Neuron (in vitro differentiated cells): ENCODE results near the gene ZFYVE9.
"Not testable (repeated sequence)": the region's sequence is repeated elsewhere in the genome, so short reads cannot be mapped to it uniquely, and the experiment has no call there.

ENCODE experiments used
- H2AFZ ChIP-seq: one replicate; pipeline ENCODE4 v1.6.1; 2013; ENCODE audit warnings: low read depth, mild to moderate bottlenecking, inconsistent platforms, low read length, moderate library complexity
- H3K27me3 ChIP-seq: one replicate; pipeline ENCODE4 v1.6.1; 2013; ENCODE audit warnings: low read length; ENCODE audit not compliant: insufficient read depth
- H3K36me3 ChIP-seq: one replicate; pipeline ENCODE4 v1.6.1; 2013; ENCODE audit warnings: low read length; ENCODE audit not compliant: insufficient read depth
- H3K4me1 ChIP-seq: one replicate; pipeline ENCODE4 v1.6.1; 2013; ENCODE audit warnings: low read length; ENCODE audit not compliant: insufficient read depth
- H3K4me3 ChIP-seq: 2 replicates; pipeline ENCODE4 v1.5.1; 2013; ENCODE audit warnings: mild to moderate bottlenecking, low read length, moderate library complexity
- H3K9me3 ChIP-seq: one replicate; pipeline ENCODE4 v1.6.1; 2013; ENCODE audit warnings: low read length

ZFYVE9 gene

DNA sequence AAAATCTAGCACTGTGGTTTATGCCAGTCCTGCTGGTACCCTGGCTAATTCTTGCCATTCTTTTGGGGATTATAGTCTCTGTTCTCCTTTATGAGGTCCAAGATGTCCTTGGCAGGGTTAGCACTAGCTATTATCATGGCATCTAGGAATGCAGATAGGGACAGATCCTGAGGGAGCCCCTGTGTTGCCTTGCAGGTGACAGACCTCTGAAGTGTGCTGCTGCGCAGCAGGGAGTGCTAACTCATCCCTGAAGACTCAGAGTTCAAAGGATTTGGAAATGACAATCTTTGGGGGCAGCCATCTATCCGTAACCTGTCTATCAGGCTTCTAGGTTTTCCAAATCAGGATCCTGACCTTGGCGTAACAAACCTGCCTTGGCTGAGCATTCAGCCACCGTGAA, 16.3 kb downstream of the ZFYVE9 start:
- no peak overlapping the region for H2AFZ ChIP-seq
- no peak overlapping the region for H3K4me3 ChIP-seq

GRCh38 chr1:52159033-52159789, 17.3 kb downstream of the ZFYVE9 start:
- Histone ChIP-seq H3K36me3 (no peaks in the 10 kb centered on the region), H3K9me3 (peaks cover 14% of the 10 kb centered on the region), H3K27me3 (no peaks in the 10 kb centered on the region), H2AFZ (no peak overlapping the region), H3K4me3 (no peak overlapping the region), H3K4me1 (no peaks in the 10 kb centered on the region)

More for the DNA sequence above, 16.3 kb downstream of the ZFYVE9 start:
- Histone ChIP-seq H3K36me3 (no peaks in the 10 kb centered on the region), H3K4me1 (no peaks in the 10 kb centered on the region), H3K9me3 (peaks cover 14% of the 10 kb centered on the region), H3K27me3 (no peaks in the 10 kb centered on the region)

DNA sequence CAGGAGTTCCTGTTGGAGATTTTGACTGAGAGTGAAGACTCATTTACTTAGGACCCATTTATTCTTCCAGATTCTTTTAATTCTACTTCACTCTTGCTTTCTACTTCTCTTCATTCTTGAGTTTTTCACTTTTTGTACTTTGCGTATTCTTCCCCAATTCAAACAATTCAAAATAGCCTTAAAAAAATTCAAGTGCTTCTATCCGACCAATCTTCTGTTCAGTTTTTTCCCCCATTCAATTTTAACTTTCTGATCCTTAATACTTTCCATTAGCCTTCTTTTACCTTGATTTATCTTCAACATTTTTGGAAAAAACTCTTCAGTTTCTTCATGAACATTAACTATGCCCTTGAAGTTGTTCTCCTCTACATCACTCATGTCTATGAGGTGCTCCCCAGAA, 21.1 kb downstream of the ZFYVE9 start:
- Histone ChIP-seq H2AFZ (no peak overlapping the region), H3K4me3 (no peak overlapping the region), H3K9me3 (peaks cover 13% of the 10 kb centered on the region), H3K27me3 (no peaks in the 10 kb centered on the region), H3K4me1 (no peaks in the 10 kb centered on the region), H3K36me3 (no peaks in the 10 kb centered on the region)

- Histone ChIP-seq H3K4me1 (no peaks in the 10 kb centered on the region), H3K36me3 (no peaks in the 10 kb centered on the region), H3K27me3 (no peaks in the 10 kb centered on the region), H3K4me3 (no peak overlapping the region), H2AFZ (no peak overlapping the region), H3K9me3 (peaks cover 4% of the 10 kb centered on the region)
Measured at GRCh38 chr1:52164604-52165003, 22.7 kb downstream of the ZFYVE9 start.

- Histone ChIP-seq H2AFZ (no peak overlapping the region), H3K27me3 (no peaks in the 10 kb centered on the region), H3K4me3 (no peak overlapping the region), H3K36me3 (no peaks in the 10 kb centered on the region), H3K4me1 (no peaks in the 10 kb centered on the region), H3K9me3 (peaks cover 4% of the 10 kb centered on the region)
Measured at GRCh38 chr1:52166996-52167753, 25.3 kb downstream of the ZFYVE9 start.

GRCh38 chr1:52168373-52169080, 26.6 kb downstream of the ZFYVE9 start:
- Histone ChIP-seq H3K4me3 (no peak overlapping the region), H3K36me3 (no peaks in the 10 kb centered on the region), H3K4me1 (no peaks in the 10 kb centered on the region), H3K9me3 (no peaks in the 10 kb centered on the region), H2AFZ (no peak overlapping the region), H3K27me3 (no peaks in the 10 kb centered on the region)

GRCh38 chr1:52171149-52171548, 29.3 kb downstream of the ZFYVE9 start:
- not testable (repeated sequence) for H3K36me3 ChIP-seq

GRCh38 chr1:52179073-52179472, 37.2 kb downstream of the ZFYVE9 start:
- Histone ChIP-seq H2AFZ (no peak overlapping the region), H3K36me3 (no peaks in the 10 kb centered on the region), H3K4me3 (no peak overlapping the region), H3K4me1 (no peaks in the 10 kb centered on the region), H3K9me3 (peaks cover 6% of the 10 kb centered on the region), H3K27me3 (no peaks in the 10 kb centered on the region)

More at GRCh38 chr1:52171149-52171548, 29.3 kb downstream of the ZFYVE9 start:
- not testable (repeated sequence) for H3K9me3 ChIP-seq, H3K4me3 ChIP-seq, H3K27me3 ChIP-seq, H3K4me1 ChIP-seq, H2AFZ ChIP-seq

DNA sequence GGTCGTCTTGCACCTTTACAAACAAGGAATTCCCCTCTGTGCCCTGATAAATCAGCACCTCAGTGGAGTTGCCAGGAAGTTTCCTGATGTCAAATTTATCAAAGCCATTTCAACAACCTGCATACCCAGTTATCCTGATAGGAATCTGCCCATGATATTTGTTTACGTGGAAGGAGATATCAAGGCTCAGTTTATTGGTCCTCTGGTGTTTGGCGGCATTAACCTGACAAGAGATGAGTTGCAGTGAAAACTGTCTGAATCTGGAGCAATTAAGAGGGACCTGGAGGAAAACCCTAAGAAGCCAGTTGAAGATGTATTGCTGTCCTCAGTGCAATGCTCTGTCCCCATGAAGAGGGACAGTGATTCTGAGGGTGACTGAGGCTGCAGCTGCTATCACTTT, 38.3 kb downstream of the ZFYVE9 start:
- Histone ChIP-seq H2AFZ (no peak overlapping the region), H3K27me3 (no peaks in the 10 kb centered on the region), H3K4me1 (no peaks in the 10 kb centered on the region), H3K4me3 (no peak overlapping the region), H3K36me3 (no peaks in the 10 kb centered on the region), H3K9me3 (peaks cover 6% of the 10 kb centered on the region)

DNA sequence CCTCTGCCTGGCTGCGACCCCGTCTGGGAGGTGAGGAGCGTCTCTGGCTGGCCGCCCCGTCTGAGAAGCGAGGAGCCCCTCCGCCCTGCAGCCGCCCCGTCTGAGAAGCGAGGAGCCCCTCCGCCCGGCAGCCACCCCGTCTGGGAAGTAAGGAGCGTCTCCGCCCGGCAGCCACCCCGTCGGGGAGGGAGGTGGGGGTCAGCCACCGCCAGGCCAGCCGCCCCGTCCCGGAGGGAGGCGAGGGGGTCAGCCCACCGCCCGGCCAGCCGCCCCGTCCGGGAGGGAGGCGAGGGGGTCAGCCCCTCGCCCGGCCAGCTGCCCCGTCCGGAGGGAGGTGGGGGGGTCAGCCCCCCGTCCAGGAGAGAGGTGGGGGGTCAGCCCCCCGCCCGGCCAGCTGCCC, 39.9 kb downstream of the ZFYVE9 start:
- not testable (repeated sequence) for H3K27me3 ChIP-seq, H2AFZ ChIP-seq, H3K9me3 ChIP-seq, H3K4me3 ChIP-seq, H3K4me1 ChIP-seq, H3K36me3 ChIP-seq

GRCh38 chr1:52182328-52182727, 40.4 kb downstream of the ZFYVE9 start:
- H3K9me3 ChIP-seq, H3K27me3 ChIP-seq, H3K4me1 ChIP-seq, H3K36me3 ChIP-seq, H3K4me3 ChIP-seq, H2AFZ ChIP-seq: not testable (repeated sequence)

- no peak overlapping the region for H2AFZ ChIP-seq
- no peaks in the 10 kb centered on the region for H3K4me1 ChIP-seq
- H3K4me3 ChIP-seq, result no peak overlapping the region
- no peaks in the 10 kb centered on the region for H3K36me3 ChIP-seq
- peaks cover 9% of the 10 kb centered on the region for H3K9me3 ChIP-seq
- H3K27me3 ChIP-seq, result no peaks in the 10 kb centered on the region
Measured at GRCh38 chr1:52182874-52183400, 41.0 kb downstream of the ZFYVE9 start.

DNA sequence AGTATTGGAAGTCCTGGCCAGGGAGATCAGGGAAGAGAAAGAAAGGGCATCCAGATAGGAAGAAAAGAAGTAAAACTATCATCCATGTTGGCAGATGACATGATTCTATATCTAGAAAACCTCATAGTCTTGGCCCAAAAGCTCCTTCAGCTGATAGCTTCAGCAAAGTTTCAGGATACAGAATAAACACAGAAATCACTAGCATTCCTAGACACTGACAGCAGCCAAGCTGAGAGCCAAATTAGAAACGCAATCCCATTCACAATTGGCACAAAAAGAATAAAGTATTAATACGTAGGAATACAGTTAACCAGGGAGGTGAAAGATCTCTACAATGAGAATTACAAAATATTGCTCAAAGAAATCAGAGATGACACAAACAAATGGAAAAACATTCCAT, 44.6 kb downstream of the ZFYVE9 start:
- no peaks in the 10 kb centered on the region for H3K27me3 ChIP-seq
- H3K9me3 ChIP-seq, result peaks cover 5% of the 10 kb centered on the region
- H3K4me1 ChIP-seq, result no peaks in the 10 kb centered on the region
- no peak overlapping the region for H3K4me3 ChIP-seq
- no peaks in the 10 kb centered on the region for H3K36me3 ChIP-seq
- no peak overlapping the region for H2AFZ ChIP-seq
